ENCODE data around the gene RAB11A. TPM values are rescaled to one million over a fixed set of nuclear protein-coding genes. Genes with fewer than 3 reads are reported as not detected.

The RAB11A gene
- total and polyA plus RNA-seq, 9 of the 15 experiments (the other 6 are each of a cell fraction or from before 2014, with no cell fraction given): 129 to 369 (median 245) TPM

- POLR2A ChIA-PET: interaction anchor here (0.5 to 0.9 kb wide), 5 partner anchors 61 to 1825 kb away, joined by 3 read pairs; partner anchors contain the start of gene RAB11A
- Histone ChIP-seq H4K20me1 (replicated peaks; ENCODE audit: control insufficient read depth, insufficient read depth, low read length) (peaks cover 4% of the 10 kb centered on the region; the same call in 1 of the 2 replicates), H3K79me2 (ENCODE audit: control insufficient read depth, insufficient read depth, low read length) (no peaks in the 10 kb centered on the region), H3K36me3 (ENCODE audit: control insufficient read depth, insufficient read depth, low read length) (no peaks in the 10 kb centered on the region), H3K9ac (ENCODE audit: insufficient read depth in 1 of 2, low read depth in 2 of 2, low read length in 2 of 2) (no peak overlapping the region), H3K4me1 (replicated peaks in 1 of 2; ENCODE audit: control insufficient read depth in 2 of 2, insufficient read depth in 2 of 2, low read length in 2 of 2) (peaks cover 0 to 8% of the 10 kb centered on the region in 2 experiments; a peak in 3 of 5 replicates), H2AFZ (ENCODE audit: low read depth, low read length) (no peak overlapping the region), H3K27me3 (ENCODE audit: control insufficient read depth in 2 of 2, insufficient read depth in 2 of 2, low read length in 2 of 2) (peaks cover 8 to 18% of the 10 kb centered on the region in 2 experiments; a peak in 4 of 5 replicates), H3K27ac (ENCODE audit: extremely low read depth, low read depth, low read length) (no peak overlapping the region), H3K9me1 (ENCODE audit: control insufficient read depth, insufficient read depth, low read length) (no peaks in the 10 kb centered on the region), H3K4me2 (ENCODE audit: insufficient read depth, low read length) (no peak overlapping the region), H3K4me3 (no peak overlapping the region), H3K9me3 (replicated peaks; ENCODE audit: control insufficient read depth, insufficient read depth, low read depth, low read length) (no peaks in the 10 kb centered on the region)
- DNase-seq (ENCODE audit: extremely low read depth in 1 of 4, low spot score in 3 of 4): no peak
- TF ChIP-seq NFIC (IDR thresholded peaks at IDR 0.05): peak; percentile 68
- no peak for TF ChIP-seq ZNF584 (CRISPR knock-in tag; IDR thresholded peaks at IDR 0.05; ENCODE audit: low read depth)
- TF ChIP-seq DACH1 (IDR thresholded peaks at IDR 0.05; ENCODE audit: partially characterized antibody): no peak
- CTCF ChIA-PET (ENCODE audit: low intra/inter-chr PET ratio): no interaction called here
- no TSS peak for BruUV-seq (replicated peaks)
- in situ Hi-C loops (cut with MboI): no loop called here
- WGBS (ENCODE audit: insufficient coverage, low coverage, missing lambda C conversion rate): 13% methylated on average over 6 of the region's 6 CpGs
- ATAC-seq: no peak
- FAIRE-seq: no peak
- intact Hi-C loops (cut with micrococcal nuclease): no loop called here
Measured at GRCh38 chr15:65930134-65930533, 60.8 kb downstream of the RAB11A start.

GRCh38 chr15:65931221-65931620 lies 61.9 kb downstream of the RAB11A start:
- Histone ChIP-seq H3K27ac (ENCODE audit: extremely low read depth, low read depth, low read length) (no peak overlapping the region), H3K4me2 (ENCODE audit: insufficient read depth, low read length) (no peak overlapping the region), H4K20me1 (replicated peaks; ENCODE audit: control insufficient read depth, insufficient read depth, low read length) (peaks cover 4% of the 10 kb centered on the region; the same call in 1 of the 2 replicates), H3K9me3 (replicated peaks; ENCODE audit: control insufficient read depth, insufficient read depth, low read depth, low read length) (no peaks in the 10 kb centered on the region), H3K9me1 (ENCODE audit: control insufficient read depth, insufficient read depth, low read length) (no peaks in the 10 kb centered on the region), H3K27me3 (ENCODE audit: control insufficient read depth in 2 of 2, insufficient read depth in 2 of 2, low read length in 2 of 2) (peaks cover 8 to 18% of the 10 kb centered on the region in 2 experiments; a peak in 4 of 5 replicates), H3K9ac (ENCODE audit: insufficient read depth in 1 of 2, low read depth in 2 of 2, low read length in 2 of 2) (no peak overlapping the region), H3K79me2 (ENCODE audit: control insufficient read depth, insufficient read depth, low read length) (no peaks in the 10 kb centered on the region), H3K4me1 (replicated peaks in 1 of 2; ENCODE audit: control insufficient read depth in 2 of 2, insufficient read depth in 2 of 2, low read length in 2 of 2) (no peaks in the 10 kb centered on the region), H3K36me3 (ENCODE audit: control insufficient read depth, insufficient read depth, low read length) (no peaks in the 10 kb centered on the region), H2AFZ (ENCODE audit: low read depth, low read length) (no peak overlapping the region), H3K4me3 (no peak overlapping the region)
- ChIA-PET POLR2A (no interaction called here), CTCF (ENCODE audit: low intra/inter-chr PET ratio) (no interaction called here)
- intact Hi-C loops (cut with micrococcal nuclease): no loop called here
- 28% methylated on average over 4 of the region's 4 CpGs for whole genome bisulfite sequencing (ENCODE audit: insufficient coverage, low coverage, missing lambda C conversion rate)
- DNase-seq (ENCODE audit: extremely low read depth in 1 of 4, low spot score in 3 of 4): no peak
- FAIRE-seq: no peak
- no peak for ATAC-seq
- no TSS peak for BruUV-seq (replicated peaks)
- in situ Hi-C loops (cut with MboI): no loop called here
- TF ChIP-seq CTBP1 (IDR thresholded peaks at IDR 0.05; ENCODE audit: borderline replicate concordance) (no peak), HNRNPH1 (optimal IDR thresholded peaks at IDR 0.05; ENCODE audit: low read depth, low read length) (no peak), ZNF239 (CRISPR knock-in tag; IDR thresholded peaks at IDR 0.05) (no peak), SMAD4 (CRISPR knock-in tag; conservative IDR thresholded peaks at IDR 0.05) (no peak), MAFG (tag; conservative IDR thresholded peaks at IDR 0.05) (no peak), SFPQ (IDR thresholded peaks at IDR 0.05; ENCODE audit: low read depth, low read length) (no peak), ZNF165 (CRISPR knock-in tag; IDR thresholded peaks at IDR 0.05; ENCODE audit: borderline replicate concordance) (no peak), SIN3A (IDR thresholded peaks at IDR 0.05; ENCODE audit: borderline replicate concordance in 2 of 2, control insufficient read depth in 1 of 2, low read depth in 2 of 2, low read length in 2 of 2) (no peak), NCOA1 (IDR thresholded peaks at IDR 0.05; ENCODE audit: low read depth) (no peak), PCBP1 (IDR thresholded peaks at IDR 0.05; ENCODE audit: low read depth, low read length, poor library complexity, severe bottlenecking) (no peak), IRF2 (CRISPR knock-in tag; IDR thresholded peaks at IDR 0.05) (no peak), NFXL1 (CRISPR knock-in tag; IDR thresholded peaks at IDR 0.05) (no peak), SIX5 (IDR thresholded peaks at IDR 0.05; ENCODE audit: borderline replicate concordance in 1 of 2, insufficient read depth in 1 of 2, low read depth in 1 of 2, low read length in 2 of 2) (no peak)

Measured in K562 (cell line).